ENCODE results near the gene CCDC134.

Gene CCDC134

DNA sequence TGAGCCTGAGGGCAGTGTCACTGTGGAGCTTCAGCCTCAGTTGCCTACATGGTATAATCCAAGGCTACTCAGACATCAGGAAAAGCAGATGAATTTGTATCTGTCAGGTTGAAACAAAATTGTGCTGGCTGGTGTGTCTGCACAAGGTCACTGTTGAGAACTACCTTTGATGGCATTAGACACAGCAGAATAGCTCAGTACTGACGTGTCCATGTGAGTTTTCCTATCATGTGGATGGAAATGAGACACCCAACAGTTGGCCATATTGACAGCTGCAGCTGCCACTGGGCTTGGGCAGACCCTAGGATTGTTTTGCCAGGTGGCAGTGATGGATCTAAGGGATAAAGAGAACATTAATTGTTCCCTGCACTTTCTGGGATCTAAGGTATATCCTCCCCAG lies 15.8 kb downstream of the CCDC134 start:
- no peak overlapping the region for H3K4me3 ChIP-seq (ENCODE audit: low read depth, low read length)
- TF ChIP-seq, protein P1, sequence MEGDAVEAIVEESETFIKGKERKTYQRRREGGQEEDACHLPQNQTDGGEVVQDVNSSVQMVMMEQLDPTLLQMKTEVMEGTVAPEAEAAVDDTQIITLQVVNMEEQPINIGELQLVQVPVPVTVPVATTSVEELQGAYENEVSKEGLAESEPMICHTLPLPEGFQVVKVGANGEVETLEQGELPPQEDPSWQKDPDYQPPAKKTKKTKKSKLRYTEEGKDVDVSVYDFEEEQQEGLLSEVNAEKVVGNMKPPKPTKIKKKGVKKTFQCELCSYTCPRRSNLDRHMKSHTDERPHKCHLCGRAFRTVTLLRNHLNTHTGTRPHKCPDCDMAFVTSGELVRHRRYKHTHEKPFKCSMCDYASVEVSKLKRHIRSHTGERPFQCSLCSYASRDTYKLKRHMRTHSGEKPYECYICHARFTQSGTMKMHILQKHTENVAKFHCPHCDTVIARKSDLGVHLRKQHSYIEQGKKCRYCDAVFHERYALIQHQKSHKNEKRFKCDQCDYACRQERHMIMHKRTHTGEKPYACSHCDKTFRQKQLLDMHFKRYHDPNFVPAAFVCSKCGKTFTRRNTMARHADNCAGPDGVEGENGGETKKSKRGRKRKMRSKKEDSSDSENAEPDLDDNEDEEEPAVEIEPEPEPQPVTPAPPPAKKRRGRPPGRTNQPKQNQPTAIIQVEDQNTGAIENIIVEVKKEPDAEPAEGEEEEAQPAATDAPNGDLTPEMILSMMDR (IDR thresholded peaks at IDR 0.05; ENCODE audit: borderline replicate concordance, insufficient read depth, low read depth, low read length) = no peak

DNA sequence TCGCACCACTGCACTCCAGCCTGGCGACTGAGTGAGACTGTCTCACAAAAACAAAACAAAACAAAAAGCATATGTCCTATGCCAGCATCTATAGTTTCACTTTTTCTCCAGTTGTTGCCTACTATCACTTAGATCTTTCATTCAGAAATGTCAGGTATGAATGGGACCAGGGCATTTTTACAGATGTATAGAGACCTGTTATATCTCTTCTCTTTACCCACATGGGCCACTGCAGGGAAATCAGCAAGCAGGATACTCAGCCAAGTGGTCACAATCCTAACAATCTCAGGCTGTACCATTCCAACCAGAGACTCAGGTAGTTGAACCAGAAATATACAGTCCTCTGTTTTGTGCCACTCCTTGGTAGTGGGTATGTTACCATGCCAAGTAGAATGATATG lies 16.4 kb downstream of the CCDC134 start:
- no peak overlapping the region for H3K4me3 ChIP-seq (ENCODE audit: low read depth, low read length)

DNA sequence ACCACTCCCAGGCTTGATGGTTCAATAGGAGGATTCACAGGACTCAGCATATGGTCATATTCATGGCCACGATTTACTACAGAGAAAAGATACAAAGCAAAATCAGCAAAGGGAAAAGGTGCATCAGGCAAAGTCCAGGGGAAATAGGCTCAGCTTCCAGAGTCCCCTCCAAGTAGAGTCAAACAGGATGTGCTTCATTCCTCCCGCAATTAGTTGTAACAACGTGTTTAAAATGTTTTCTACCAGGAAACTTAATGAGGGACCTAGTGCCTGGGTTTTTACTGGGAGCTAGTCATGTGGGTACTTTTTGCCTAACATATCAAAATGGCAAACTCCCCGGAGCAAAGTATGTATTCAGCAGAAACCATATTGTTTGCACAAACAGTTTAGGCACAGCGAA lies 17.5 kb downstream of the CCDC134 start:
- no peak overlapping the region for H3K4me3 ChIP-seq (ENCODE audit: low read depth, low read length)
- TF ChIP-seq, protein P1 (IDR thresholded peaks at IDR 0.05; ENCODE audit: borderline replicate concordance, insufficient read depth, low read depth, low read length) = no peak

More for the DNA sequence above, 16.4 kb downstream of the CCDC134 start:
- TF ChIP-seq, protein P1 (IDR thresholded peaks at IDR 0.05; ENCODE audit: borderline replicate concordance, insufficient read depth, low read depth, low read length) = no peak

DNA sequence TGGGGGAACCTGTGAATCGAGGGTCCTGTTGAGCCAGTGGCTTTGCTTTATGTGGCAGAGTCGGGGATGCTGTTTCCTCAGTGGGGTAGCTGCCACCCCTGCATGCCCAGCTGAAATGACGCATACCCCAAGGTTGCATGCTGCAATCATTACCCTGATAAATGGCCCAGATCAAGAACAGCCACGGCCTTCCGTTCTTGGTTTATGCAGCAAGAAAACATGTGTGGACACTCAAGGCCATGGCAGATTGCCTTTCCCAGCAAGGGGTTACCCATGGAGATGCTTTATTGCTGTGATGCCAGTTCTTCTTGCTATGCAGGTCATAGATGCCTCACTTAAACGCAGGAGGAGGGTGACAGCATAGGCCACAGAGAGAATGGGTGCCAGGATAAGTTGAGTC lies 18.1 kb downstream of the CCDC134 start:
- TF ChIP-seq, protein P1 (IDR thresholded peaks at IDR 0.05; ENCODE audit: borderline replicate concordance, insufficient read depth, low read depth, low read length) = no peak

DNA sequence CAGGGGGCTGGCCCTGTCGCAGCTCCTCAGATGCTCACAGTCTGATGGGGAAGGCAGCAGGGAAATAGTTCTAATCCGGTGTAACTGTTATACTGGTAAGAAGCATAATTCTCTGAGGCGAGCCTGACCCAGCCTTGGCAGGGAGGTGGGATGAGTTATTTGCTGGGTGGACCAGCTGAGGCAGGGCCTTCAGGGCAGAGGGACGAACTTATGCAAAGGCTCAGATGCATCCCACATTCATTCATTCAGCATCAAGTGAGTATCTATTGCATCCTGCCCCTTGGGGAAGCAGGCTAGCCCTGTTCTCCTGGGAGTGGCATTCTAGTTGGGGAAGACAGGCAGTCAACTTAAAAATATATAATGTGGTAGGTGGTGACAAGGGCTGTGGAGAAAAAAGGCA lies 18.8 kb downstream of the CCDC134 start:
- TF ChIP-seq, protein P1 (IDR thresholded peaks at IDR 0.05; ENCODE audit: borderline replicate concordance, insufficient read depth, low read depth, low read length) = no peak
- no peak overlapping the region for H3K4me3 ChIP-seq (ENCODE audit: low read depth, low read length)

More for the DNA sequence above, 18.1 kb downstream of the CCDC134 start:
- H3K4me3 ChIP-seq (ENCODE audit: low read depth, low read length) = no peak overlapping the region

DNA sequence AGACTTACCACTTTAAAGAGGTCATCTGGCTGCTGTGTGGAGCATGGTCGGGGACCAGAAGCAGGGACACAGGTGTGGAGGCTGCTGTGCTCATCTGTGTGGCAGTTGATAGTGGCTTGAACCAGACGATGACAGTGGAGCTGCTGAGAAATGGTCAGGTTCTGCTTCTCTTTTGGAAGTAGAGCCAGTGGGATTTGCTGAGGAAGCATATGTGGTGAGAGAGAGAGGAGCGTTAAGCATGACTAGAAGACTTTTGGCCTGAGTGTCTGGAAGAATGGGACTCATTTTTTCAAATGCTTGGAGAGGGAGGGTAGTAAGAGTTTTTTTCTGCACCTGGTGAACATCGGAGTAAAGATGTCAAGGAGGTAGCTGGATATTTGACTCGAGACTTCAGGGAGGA lies 20.0 kb downstream of the CCDC134 start:
- no peak overlapping the region for H3K4me3 ChIP-seq (ENCODE audit: low read depth, low read length)
- TF ChIP-seq, protein P1 (IDR thresholded peaks at IDR 0.05; ENCODE audit: borderline replicate concordance, insufficient read depth, low read depth, low read length) = no peak

DNA sequence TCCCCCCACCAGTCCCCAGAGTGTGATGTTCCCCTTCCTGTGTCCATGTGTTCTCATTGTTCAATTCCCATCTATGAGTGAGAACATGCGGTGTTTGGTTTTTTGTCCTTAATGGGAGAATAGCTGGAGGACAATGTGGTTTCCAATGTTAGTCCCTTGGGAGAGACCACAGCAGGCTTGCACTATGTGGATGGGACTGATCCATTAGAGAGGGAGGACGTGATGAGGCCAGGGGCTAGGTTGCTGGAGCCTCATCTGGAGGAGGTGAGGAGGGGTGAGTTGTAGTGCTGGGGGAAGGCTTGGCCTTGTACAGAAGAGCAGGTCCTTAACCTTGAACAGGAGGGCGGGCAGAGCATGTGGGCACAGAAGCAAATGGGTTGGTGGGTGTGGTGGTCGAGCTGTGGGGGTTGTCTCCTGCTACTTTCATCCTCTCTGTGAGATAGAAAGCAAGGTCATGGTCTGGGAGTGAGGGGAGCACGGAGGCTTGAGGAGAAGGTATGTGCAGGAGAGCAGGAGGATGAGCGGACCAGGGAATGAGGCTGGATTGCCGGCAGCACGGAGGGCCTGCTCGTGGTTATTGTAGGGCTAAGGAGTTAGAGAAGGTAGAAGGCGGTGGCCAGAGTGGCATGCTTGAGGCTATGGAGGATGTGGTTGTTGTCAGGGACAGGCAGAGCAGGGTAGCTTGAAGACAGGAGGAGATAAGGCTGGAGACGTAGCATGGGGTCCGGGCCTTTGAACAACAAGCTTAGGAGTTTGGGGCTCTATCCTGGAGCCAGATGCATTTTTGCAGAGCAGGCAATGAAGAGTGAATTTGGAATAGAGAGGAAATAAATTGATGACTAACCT lies 21.2 kb downstream of the CCDC134 start:
- no peak overlapping the region for H3K4me3 ChIP-seq (ENCODE audit: low read depth, low read length)
- TF ChIP-seq, protein P1 (IDR thresholded peaks at IDR 0.05; ENCODE audit: borderline replicate concordance, insufficient read depth, low read depth, low read length) = no peak

All from GM12875 (cell line).